ENCODE results near the gene OR2S2. TPM values are rescaled to one million over a fixed set of nuclear protein-coding genes. Genes with fewer than 3 reads are reported as not detected.

Gene OR2S2
- total and polyA plus RNA-seq, 8 donors, result not detected

DNA sequence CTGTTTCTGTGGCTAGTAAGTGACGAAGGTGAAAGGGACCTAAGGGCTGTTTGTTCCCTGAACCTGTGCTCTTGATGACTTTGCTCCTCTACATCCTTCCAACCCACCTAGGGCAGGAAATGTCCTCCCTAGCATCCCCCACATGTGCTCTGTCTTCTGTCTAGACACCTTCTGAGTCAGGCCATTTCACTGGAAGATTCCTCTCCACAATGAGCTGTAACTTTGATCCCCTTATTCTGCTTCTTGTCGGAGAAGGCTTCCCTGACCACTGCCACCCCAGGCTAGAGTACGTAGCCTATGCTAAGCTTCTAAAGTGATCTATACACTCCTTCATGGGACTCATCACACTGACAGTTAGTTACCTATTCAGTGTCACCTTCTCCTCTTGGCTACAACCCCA is 27.0 kb downstream of the OR2S2 start:
- DNase-seq, result no peak

DNA sequence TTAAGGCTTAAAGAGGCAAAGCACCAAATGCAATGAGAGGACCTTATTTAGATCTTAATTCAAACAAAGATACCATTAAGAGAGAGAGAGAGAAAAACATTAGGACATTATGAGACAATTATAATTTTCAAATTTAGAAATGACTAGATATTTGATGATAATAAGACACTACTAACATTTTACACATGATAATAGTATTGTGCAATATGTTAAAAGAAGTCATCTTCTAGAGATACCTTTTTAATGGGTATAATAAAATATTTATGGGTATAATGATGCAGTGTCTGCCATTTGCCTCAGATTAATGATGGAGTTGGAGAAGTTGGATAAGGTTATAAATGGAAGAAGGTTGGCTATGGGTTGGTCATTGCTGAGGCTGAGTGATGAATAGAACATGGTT is 27.4 kb downstream of the OR2S2 start:
- Histone ChIP-seq H3K9me3 (no peaks in the 10 kb centered on the region), H3K27ac (no peak overlapping the region), H3K27me3 (no peaks in the 10 kb centered on the region), H3K4me3 (no peak overlapping the region), H3K4me1 (peaks cover 0 to 17% (median 3%) of the 10 kb centered on the region in 4 donors), H3K36me3 (no peaks in the 10 kb centered on the region)
- no peak for TF ChIP-seq POLR2AphosphoS5 (IDR thresholded peaks at IDR 0.05)
- no peak for TF ChIP-seq POLR2A (IDR thresholded peaks at IDR 0.05)
- intact Hi-C loops (cut with DNase I; ENCODE audit: low total_unique reads), result no loop called here
- no peak for DNase-seq

More for the DNA sequence above, 27.0 kb downstream of the OR2S2 start:
- Histone ChIP-seq H3K36me3 (no peaks in the 10 kb centered on the region), H3K27ac (no peak overlapping the region), H3K27me3 (no peaks in the 10 kb centered on the region), H3K9me3 (no peaks in the 10 kb centered on the region), H3K4me3 (no peak overlapping the region), H3K4me1 (peaks cover 0 to 22% (median 4%) of the 10 kb centered on the region in 4 donors)
- 86 to 98% (median 94%) methylated on average over 3 of the region's 3 CpGs for WGBS, 5 donors
- TF ChIP-seq POLR2AphosphoS5 (IDR thresholded peaks at IDR 0.05) (no peak), EP300 (IDR thresholded peaks at IDR 0.05) (no peak), POLR2A (IDR thresholded peaks at IDR 0.05) (no peak)
- TF ChIP-seq, protein P1, sequence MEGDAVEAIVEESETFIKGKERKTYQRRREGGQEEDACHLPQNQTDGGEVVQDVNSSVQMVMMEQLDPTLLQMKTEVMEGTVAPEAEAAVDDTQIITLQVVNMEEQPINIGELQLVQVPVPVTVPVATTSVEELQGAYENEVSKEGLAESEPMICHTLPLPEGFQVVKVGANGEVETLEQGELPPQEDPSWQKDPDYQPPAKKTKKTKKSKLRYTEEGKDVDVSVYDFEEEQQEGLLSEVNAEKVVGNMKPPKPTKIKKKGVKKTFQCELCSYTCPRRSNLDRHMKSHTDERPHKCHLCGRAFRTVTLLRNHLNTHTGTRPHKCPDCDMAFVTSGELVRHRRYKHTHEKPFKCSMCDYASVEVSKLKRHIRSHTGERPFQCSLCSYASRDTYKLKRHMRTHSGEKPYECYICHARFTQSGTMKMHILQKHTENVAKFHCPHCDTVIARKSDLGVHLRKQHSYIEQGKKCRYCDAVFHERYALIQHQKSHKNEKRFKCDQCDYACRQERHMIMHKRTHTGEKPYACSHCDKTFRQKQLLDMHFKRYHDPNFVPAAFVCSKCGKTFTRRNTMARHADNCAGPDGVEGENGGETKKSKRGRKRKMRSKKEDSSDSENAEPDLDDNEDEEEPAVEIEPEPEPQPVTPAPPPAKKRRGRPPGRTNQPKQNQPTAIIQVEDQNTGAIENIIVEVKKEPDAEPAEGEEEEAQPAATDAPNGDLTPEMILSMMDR (IDR thresholded peaks at IDR 0.05), result no peak
- intact Hi-C loops (cut with DNase I; ENCODE audit: low total_unique reads), result no loop called here

DNA sequence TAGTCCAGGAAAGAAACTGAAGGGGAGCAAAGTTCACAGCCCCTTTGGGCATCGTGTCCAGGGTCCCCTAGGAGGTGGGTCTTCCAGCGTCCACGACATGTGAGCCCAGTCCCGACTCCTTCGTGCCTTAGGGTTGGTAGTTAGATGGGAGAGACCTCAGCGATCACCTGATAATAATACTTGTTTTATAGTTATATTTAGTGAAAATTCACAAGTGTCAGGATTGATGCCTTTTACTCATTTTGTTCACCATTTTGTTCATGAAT is 28.6 kb downstream of the OR2S2 start:
- Histone ChIP-seq H3K27ac (no peak overlapping the region), H3K4me1 (peaks cover 0 to 14% (median 4%) of the 10 kb centered on the region in 4 donors), H3K9me3 (no peaks in the 10 kb centered on the region), H3K36me3 (no peaks in the 10 kb centered on the region), H3K4me3 (no peak overlapping the region), H3K27me3 (no peaks in the 10 kb centered on the region)
- intact Hi-C loops (cut with DNase I; ENCODE audit: low total_unique reads), result no loop called here
- TF ChIP-seq POLR2A (IDR thresholded peaks at IDR 0.05) (no peak), POLR2AphosphoS5 (IDR thresholded peaks at IDR 0.05) (no peak), EP300 (IDR thresholded peaks at IDR 0.05) (no peak)
- TF ChIP-seq, protein P1 (IDR thresholded peaks at IDR 0.05), result no peak
- WGBS, 5 donors, result 63 to 86% (median 77%) methylated on average over 6 of the region's 6 CpGs
- DNase-seq, result no peak

DNA sequence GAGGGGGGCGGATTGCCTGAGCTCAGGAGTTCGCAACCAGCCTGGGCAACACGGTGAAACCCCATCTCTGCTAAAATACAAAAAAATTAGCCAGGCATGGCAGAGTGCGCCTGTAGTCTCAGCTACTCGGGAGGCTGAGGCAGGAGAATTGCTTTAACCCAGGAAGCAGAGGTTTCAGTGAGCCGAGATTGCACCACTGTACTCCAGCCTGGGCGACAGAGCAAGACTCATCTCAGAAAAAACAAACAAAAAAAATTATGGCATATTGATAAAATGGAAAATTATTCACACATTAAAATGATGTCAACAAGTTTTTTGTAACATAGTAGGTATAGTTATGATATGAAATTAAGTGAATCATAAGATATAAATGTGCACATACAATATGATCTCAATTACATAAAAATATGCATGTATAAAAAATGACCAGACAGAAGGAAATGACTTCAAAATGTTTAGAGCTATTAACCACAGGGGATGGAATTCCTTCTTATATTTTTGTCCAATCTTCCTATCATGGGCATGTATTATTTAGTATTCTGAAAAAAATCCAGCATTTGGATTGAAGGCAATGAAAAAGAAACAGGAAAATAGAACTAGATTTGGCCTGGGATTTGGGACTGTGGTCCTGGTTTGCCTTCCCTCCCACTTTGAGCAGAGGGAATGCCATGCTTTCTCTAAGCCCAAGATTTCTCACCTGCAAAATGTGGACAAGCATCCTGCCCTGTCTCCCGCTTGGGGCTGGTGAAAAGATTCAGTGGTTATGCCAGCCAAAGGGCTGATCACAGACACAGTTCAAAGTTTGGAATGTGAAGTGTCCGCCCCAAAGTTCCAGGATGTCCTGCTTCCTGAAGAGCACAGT is 29.1 kb downstream of the OR2S2 start:
- intact Hi-C loops (cut with DNase I; ENCODE audit: low total_unique reads), result no loop called here
- H3K4me3 ChIP-seq, result no peak overlapping the region
- TF ChIP-seq POLR2A (IDR thresholded peaks at IDR 0.05) (no peak), POLR2AphosphoS5 (IDR thresholded peaks at IDR 0.05) (peak in 1 of 3 donors; percentile 28)
- no peak for DNase-seq
- 83 to 92% (median 88%) methylated on average over 9 of the region's 9 CpGs for WGBS, 5 donors
- peaks cover 3 to 20% (median 9%) of the 10 kb centered on the region in 4 donors for H3K4me1 ChIP-seq
- H3K27me3 ChIP-seq, result no peaks in the 10 kb centered on the region
- H3K36me3 ChIP-seq, result no peaks in the 10 kb centered on the region
- no peaks in the 10 kb centered on the region for H3K9me3 ChIP-seq
- no peak overlapping the region for H3K27ac ChIP-seq

DNA sequence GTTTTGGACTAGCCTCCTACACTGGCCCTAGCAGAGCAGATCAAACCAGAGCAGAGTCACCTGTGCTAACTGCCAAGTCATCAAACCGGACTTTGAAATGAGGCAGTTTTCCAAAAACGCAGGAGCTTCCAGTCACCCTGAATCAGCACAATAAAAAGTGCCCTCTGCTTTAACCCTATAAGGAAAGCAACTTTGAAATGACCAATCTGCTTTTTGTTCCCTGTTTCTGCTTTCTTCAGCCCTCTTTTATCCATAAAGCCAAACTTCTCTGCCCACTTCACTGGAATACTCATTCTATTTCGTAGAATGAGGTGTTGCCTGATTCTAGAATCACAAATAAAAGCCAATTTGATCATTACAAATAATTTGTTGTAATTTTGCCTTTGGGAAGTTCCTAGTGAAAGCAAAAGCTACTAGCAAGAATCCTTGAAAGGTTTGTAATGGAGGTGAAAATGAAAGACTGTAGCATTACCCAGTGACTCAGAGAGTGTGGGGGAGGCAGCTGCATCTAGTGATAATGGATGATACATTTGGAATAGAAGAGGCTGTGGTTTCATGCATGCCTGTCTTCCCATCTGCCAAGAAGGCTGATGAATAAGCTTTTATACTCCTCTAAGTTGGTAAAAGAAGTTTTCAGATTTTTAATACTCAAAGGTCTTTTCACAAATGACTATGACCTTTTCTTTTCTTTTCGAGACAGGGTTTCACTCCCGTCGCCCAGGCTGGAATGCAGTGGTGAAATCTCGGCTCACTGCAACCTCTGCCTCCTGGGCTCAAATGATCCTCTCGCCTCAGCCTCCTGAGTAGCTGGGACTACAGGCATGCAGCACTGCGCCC is 33.8 kb downstream of the OR2S2 start:
- no peak overlapping the region for H3K4me3 ChIP-seq
- H3K4me1 ChIP-seq, result peaks cover 7 to 20% (median 15%) of the 10 kb centered on the region in 4 donors
- H3K27me3 ChIP-seq, result no peaks in the 10 kb centered on the region
- peak in 1 of 3 donors; percentile 32 for TF ChIP-seq POLR2AphosphoS5 (IDR thresholded peaks at IDR 0.05)
- TF ChIP-seq, protein P1 (IDR thresholded peaks at IDR 0.05), result no peak
- DNase-seq, result no peak
- H3K27ac ChIP-seq, result peak overlapping the region in 4 of 5 donors; percentile 48 to 75 (median 58)
- no peaks in the 10 kb centered on the region for H3K36me3 ChIP-seq
- H3K9me3 ChIP-seq, result no peaks in the 10 kb centered on the region
- 54 to 67% (median 62%) methylated on average over 9 of the region's 9 CpGs for WGBS, 5 donors
- intact Hi-C loops (cut with DNase I; ENCODE audit: low total_unique reads), result no loop called here

All from stomach (tissue), 9 donors.